NCI-H146 treated with DMSO at 0.1 percent for 48 hours (cell line): ENCODE measurements around the gene C2orf92.

Experiments used
- DNase-seq: peaks from one replicate; lab custom pipeline; 2025; ENCODE audit not compliant: unreplicated experiment; lab: John Stamatoyannopoulos, UW

C2orf92 gene

DNA sequence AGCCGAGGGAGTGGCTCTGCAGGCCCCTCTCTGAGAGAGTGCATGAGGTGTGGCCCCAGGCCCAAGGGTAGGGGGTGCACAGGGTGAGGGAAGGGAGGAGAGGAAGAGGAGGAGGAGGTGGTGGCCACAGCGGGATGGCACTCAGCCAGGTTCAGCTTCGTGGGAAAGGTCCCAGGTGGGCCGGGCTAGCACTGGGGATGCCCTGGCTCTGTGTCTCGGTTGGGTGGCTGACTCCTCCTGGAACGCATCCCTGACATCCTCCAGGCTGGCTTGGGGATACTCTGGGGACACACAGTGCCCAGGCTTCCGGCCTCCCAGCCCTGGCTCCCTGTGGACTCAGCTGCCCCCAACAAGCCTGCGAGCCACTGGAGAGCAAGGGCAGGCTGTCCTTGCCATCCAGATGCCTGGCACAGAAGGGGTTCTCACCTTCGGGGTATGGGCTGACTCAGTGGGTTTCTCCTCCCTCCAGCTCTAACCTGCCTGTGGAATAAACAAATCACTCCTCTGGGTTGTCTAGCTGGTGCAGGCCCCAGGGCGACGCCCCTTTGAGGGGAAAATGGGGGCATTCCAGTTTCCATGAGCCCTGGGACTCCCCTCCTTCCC is 43.3 kb downstream of the C2orf92 start:
- DNase-seq: no peak

DNA sequence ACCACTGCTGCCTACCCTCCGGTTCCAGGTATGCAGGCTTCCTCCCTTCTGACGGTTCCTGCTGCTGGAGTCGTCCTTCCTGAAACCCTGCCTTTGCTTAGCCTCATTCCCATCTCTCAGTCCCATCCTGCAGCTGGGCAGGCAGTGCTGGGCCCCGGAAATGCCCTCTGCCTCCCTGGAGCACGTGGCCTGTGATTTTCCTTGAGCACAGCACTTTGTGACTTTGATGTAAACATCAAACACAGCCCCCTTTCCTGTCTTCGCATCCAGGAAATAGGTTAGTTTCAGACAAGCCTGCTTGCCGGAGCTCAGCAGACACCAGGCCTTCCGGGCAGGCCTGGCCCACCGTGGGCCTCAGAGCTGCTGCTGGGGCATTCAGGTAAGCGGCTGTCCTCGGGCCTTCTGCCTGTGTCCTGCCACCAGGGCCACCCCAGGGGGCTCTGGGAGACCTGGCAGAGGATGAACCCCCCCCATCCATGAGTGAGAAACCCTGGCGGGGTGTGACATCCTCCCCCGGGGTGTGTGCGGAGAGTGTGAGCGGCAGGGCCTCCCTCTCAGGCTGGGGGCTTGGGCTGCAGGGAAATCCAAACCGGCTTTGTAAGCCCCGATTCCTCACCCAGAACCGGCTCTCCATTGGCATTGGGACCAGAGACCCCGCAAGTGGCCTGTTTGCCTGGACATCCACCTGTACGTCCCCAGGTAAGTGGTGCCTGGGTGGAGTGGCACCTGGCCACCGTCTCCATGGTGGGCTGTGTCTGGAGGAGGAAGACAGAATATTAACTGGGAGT is 44.0 kb downstream of the C2orf92 start, which contains the start of gene ZAP70:
TSS of gene ZAP70 (plus strand) at position 281 of the 788 bp plus-strand sequence. CDS start 10,461 bp downstream, outside the sequence.
- no peak for DNase-seq

GRCh38 chr2:97714084-97714949 is 44.8 kb downstream of the C2orf92 start:
- peak; percentile 3 for DNase-seq

GRCh38 chr2:97714950-97715652 is 45.6 kb downstream of the C2orf92 start:
- DNase-seq: no peak

DNA sequence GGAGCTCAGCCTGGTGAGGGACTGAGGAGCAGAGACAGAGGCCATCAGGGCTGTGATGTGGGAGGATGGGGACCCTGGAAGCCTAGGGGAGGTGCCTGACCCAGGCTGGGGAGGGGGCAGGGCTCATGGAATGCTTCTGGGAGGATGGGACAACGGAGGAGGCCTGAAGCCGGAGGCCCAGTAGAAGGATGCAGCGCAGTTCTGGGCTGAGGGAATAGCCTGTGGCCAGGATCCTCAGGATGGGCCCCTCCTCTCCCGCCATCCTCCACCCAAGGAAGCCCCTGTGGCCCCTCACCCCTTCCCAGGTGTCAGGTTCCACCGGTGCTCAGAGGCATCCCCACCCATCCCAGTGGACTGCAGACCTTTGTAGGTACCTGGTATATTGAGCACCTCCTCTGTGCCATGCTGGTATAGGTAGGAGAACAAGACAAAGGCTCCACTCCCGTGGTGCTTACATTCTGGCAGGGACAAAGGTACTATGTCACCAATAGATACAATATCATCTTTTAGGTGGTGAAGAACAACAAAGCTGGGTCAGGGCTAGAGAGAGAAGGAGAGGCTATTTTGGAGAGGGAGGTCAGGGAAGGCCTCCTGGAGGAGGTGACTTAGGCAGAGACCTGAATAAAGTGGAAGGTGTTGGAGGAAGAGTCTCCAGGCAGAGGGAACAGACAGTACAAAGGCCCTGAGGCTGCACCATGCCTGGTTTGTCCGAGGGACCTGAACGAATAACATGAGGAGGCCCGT is 46.6 kb downstream of the C2orf92 start:
- no peak for DNase-seq

DNA sequence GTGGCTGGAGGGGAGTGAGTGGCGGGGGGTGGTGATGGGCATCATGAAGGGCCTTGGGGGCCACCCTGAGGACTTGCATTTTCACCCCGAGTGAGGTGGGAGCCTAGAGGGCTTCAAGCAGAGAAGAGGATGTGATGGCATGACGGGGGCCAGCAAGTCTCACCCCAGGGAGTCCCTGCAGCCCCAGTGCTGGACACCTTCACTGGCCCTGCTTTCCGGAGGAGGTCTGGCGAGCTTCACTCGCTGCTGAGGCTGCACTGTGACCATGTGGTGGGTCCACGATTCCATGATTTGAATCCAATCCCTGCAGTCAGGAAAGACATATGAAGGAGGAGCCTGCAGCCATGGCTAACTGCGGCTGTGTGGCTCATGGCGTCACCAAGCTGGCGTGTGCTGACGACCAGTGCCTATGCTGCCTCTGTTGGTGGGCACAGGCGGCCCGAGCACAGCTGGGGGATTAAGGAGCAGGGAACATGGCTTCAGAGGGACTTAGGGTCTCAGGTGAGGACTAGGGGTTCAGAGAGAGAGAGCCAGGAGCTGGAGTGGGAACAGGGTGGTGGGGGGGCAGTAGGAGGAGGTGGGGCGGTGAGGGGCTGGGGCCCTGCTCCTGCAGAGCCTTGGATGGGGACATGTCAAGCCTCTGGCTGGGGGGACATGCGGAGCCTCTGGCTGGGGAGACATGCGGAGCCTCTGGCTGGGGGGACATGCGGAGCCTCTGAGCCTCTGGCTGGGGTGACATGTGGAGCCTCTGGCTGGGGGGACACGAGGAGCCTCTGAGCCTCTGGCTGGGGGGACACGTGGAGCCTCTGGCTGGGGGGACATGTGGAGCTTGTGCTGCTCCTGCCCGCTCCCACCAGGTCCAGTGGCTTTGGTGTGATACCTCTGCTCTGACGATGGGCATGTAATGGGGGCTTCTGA is 47.4 kb downstream of the C2orf92 start:
- DNase-seq: no peak

GRCh38 chr2:97717613-97717995 is 48.1 kb downstream of the C2orf92 start:
- DNase-seq: no peak

DNA sequence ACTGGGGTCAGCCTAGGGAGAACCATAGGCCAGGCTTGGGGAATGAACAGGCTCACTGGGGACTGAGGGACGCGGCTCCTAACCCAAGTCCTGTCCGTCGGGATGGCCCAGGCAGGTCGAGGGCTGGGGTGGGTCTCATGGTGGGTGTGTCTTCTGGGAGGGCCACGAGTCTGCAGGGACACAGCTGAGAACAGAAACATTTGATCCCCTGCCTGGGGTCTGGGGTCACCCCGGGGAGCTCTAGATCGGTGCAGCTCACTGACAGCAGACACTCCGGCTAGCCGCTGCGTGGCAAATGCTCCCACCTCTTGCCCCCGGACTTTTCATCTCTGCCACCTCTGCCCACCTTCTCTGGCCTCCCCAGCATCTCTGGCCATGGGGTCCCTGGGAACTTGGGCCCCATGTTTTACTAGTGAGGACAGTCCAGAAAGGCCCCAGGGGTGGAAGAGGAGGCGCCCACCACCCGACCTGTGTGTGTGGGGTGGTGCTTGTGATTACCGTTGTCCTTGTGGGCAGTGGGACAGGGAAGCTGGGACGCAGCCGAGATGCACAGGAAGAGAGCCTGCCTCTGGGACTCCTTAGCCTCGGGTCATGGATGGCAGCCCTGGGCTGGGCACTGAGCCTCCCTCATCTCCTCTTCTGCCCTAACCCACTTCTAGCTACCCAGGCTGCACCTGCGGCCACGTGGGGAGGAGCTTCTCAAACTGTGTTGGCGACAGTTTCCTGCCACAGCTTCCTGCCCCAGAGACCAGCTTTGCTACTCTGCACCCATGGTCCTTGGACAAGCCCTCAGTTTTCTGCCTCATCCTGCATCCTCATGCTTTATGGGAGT is 48.8 kb downstream of the C2orf92 start:
- no peak for DNase-seq

GRCh38 chr2:97718942-97719341 is 49.4 kb downstream of the C2orf92 start:
- no peak for DNase-seq

GRCh38 chr2:97719362-97720155 is 50.0 kb downstream of the C2orf92 start:
- no peak for DNase-seq

GRCh38 chr2:97720746-97721145 is 51.2 kb downstream of the C2orf92 start:
- no peak for DNase-seq

GRCh38 chr2:97722227-97722626 is 52.7 kb downstream of the C2orf92 start:
- no peak for DNase-seq

DNA sequence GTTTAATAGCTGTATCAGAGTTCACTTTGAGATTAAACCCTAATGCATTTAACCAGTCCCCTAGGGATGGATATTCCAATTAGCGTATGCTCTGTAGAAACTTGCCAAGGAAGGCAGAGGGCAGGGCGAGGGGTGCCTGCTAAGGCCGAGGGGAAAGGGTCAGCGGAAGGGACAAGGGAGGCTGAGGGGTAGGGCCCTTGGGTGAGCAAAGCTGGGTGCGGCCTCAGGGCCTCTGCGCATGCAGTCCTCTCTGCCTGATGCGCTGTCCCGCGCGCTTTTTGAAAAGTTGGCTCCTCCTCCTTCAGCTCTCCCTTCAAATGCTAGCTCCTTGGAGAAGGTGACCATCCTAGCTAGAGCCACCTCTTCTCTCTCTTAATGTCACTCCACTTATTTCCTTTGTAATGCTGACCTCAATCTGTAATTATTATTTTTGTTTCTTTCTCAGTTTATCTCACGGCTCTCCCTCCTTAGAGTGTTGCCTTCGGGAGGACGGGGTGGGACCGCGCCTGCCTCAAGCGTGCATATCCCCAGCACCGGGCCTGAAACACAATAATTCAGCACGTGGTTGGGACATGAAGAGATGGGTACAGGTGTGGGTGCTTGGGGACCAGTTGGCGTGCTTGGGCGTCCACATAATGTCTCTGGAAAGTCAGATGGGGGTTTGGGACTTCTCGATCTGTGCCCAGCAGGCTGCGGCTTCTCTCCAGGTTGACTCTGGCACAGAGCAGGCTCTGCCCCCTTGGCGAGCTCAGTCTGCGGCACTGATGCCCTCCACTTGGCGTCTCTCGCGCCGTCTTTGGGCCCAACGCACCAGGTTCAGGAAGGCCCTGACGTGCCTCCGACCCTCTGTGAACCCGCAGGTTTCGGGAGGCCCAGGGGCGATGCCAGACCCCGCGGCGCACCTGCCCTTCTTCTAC is 53.9 kb downstream of the C2orf92 start:
- DNase-seq: no peak

GRCh38 chr2:97724073-97724410 is 54.5 kb downstream of the C2orf92 start:
- DNase-seq: no peak

- no peak for DNase-seq
Observed at GRCh38 chr2:97724501-97724900, 55.0 kb downstream of the C2orf92 start.

- DNase-seq: no peak
Observed at GRCh38 chr2:97724946-97725688, 55.6 kb downstream of the C2orf92 start.
